Measurements from ENCODE around the gene CCDC73.

DNA sequence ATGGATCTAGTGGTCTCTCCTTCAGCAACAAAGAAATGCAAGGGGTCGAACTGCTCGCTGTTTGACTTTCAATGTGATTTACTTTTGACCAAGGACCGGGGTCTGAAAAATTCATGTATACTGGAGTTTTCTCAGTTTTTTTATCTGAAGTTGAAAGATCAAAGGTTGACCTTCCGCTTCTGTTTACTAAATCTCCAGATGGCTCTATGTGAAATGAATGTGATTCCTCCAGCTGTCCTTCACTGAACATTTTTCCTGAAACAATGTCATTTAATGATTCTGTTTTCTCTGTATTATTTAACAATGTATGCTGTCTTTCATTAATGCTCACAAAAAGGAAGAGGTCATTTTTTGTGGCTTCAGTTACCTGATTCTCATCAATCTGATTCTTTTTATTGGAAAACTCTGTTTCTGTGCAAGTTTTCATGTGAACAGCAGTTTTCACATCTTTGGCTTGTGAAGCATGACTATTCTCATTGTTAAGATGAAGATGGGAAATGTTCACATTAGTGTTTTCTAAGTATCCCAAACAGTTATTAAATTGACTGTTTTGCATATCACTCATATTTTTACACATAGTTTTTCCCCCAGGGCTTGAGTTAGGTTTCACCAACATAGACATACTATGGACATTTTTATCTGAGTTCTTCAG lies 180.8 kb downstream of the CCDC73 start:
- TF ChIP-seq, protein P1, sequence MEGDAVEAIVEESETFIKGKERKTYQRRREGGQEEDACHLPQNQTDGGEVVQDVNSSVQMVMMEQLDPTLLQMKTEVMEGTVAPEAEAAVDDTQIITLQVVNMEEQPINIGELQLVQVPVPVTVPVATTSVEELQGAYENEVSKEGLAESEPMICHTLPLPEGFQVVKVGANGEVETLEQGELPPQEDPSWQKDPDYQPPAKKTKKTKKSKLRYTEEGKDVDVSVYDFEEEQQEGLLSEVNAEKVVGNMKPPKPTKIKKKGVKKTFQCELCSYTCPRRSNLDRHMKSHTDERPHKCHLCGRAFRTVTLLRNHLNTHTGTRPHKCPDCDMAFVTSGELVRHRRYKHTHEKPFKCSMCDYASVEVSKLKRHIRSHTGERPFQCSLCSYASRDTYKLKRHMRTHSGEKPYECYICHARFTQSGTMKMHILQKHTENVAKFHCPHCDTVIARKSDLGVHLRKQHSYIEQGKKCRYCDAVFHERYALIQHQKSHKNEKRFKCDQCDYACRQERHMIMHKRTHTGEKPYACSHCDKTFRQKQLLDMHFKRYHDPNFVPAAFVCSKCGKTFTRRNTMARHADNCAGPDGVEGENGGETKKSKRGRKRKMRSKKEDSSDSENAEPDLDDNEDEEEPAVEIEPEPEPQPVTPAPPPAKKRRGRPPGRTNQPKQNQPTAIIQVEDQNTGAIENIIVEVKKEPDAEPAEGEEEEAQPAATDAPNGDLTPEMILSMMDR (conservative IDR thresholded peaks at IDR 0.05; ENCODE audit: low read depth, low read length): no peak
- TF ChIP-seq POLR2A (IDR thresholded peaks at IDR 0.05; ENCODE audit: low read depth, low read length): no peak
- TF ChIP-seq SMC3 (IDR thresholded peaks at IDR 0.05; ENCODE audit: low read depth, low read length): no peak
- TF ChIP-seq RFX5 (IDR thresholded peaks at IDR 0.05; ENCODE audit: low read depth, low read length): no peak
- TF ChIP-seq, protein P2, sequence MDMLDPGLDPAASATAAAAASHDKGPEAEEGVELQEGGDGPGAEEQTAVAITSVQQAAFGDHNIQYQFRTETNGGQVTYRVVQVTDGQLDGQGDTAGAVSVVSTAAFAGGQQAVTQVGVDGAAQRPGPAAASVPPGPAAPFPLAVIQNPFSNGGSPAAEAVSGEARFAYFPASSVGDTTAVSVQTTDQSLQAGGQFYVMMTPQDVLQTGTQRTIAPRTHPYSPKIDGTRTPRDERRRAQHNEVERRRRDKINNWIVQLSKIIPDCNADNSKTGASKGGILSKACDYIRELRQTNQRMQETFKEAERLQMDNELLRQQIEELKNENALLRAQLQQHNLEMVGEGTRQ (IDR thresholded peaks at IDR 0.05; ENCODE audit: low read depth, low read length): no peak
- TF ChIP-seq BHLHE40 (IDR thresholded peaks at IDR 0.05; ENCODE audit: low read depth, low read length): no peak
- no peak for TF ChIP-seq RAD21 (IDR thresholded peaks at IDR 0.05; ENCODE audit: low read length)
- TF ChIP-seq CEBPB (IDR thresholded peaks at IDR 0.05; ENCODE audit: low read depth, low read length): no peak
- no peak for TF ChIP-seq FOS (IDR thresholded peaks at IDR 0.05; ENCODE audit: low read depth, low read length)
- no peak for TF ChIP-seq CHD1 (IDR thresholded peaks at IDR 0.05; ENCODE audit: low read depth, low read length)
- TF ChIP-seq MAZ (IDR thresholded peaks at IDR 0.05; ENCODE audit: borderline replicate concordance, low read depth, low read length): no peak
- TF ChIP-seq, protein P3, sequence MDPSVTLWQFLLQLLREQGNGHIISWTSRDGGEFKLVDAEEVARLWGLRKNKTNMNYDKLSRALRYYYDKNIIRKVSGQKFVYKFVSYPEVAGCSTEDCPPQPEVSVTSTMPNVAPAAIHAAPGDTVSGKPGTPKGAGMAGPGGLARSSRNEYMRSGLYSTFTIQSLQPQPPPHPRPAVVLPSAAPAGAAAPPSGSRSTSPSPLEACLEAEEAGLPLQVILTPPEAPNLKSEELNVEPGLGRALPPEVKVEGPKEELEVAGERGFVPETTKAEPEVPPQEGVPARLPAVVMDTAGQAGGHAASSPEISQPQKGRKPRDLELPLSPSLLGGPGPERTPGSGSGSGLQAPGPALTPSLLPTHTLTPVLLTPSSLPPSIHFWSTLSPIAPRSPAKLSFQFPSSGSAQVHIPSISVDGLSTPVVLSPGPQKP (IDR thresholded peaks at IDR 0.05; ENCODE audit: borderline replicate concordance, low read depth, low read length): no peak
- TF ChIP-seq RCOR1 (IDR thresholded peaks at IDR 0.05; ENCODE audit: insufficient replicate concordance, low read length): no peak
